ENCODE results near the gene ECI1. TPM values are rescaled to one million over a fixed set of nuclear protein-coding genes. Genes with fewer than 3 reads are reported as not detected.
A peak's percentile ranks its signal among the peaks of the same experiment; 100 is the strongest.

ECI1 gene, protein sequence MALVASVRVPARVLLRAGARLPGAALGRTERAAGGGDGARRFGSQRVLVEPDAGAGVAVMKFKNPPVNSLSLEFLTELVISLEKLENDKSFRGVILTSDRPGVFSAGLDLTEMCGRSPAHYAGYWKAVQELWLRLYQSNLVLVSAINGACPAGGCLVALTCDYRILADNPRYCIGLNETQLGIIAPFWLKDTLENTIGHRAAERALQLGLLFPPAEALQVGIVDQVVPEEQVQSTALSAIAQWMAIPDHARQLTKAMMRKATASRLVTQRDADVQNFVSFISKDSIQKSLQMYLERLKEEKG
- total RNA-seq (2014; rRNA removed; shearing (Covaris generic)), result 52.9 and 71.9 TPM in 2 replicates

DNA sequence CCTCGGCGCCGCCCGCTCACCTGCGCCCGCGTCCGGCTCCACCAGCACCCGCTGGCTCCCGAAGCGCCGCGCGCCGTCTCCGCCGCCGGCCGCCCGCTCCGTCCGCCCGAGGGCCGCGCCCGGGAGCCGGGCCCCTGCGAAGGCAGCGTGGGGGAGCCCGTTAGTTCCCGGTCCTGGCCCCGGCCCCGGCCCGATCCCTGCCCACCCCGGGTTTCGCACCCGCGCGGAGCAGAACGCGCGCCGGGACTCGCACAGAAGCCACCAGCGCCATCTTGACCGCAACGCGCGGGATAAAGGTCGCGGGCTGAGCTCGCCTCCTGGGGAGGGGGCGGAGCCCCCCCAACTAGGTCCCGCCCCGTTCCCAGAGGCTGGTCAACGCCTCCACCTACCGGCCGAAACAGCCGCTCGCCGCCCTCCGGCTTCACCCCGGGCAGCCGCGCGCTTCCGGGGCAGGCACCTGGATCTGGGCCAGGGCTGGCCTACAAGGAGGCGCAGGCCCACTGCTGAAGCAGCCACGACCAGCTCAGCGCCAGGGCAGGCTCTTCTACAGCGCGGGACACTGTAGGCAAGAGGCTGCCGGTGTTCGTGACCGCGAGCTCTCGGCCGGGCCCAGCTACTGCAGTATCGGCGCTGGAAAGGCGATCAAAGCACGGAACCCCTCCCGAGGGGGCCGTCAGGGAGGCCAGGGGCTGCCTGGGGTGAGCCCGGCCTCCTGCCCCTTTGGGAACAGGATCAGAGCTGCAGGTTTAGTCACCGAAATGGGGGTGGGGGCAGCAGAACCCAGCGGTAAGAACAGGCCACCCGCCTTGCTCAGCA is at the start of gene ECI1:
TSS of gene ECI1 (minus strand) at position 292 of the 816 bp plus-strand sequence. CDS start at position 271, 21 bp downstream.
- in situ Hi-C loops (cut with HindIII; ENCODE audit: low sequenced_read_pairs), result no loop called here
- peak; percentile 94 for DNase-seq (ENCODE audit: low spot score)

DNA sequence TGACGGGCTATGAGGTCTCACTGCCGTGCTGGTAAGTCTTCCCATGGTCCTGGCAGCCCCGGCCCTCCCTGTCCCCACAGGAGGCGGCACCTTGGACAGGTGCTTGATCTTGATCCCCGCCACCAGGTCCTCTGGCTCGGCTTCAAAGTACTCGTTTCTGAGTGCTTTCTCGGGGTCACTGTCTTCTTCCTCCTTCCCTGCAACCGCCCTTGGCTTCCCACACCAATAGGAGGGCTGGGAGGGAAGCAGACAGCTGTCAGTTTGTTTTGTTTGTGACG is 48.5 kb upstream of the ECI1 start:
- in situ Hi-C loops (cut with HindIII; ENCODE audit: low sequenced_read_pairs), result no loop called here

DNA sequence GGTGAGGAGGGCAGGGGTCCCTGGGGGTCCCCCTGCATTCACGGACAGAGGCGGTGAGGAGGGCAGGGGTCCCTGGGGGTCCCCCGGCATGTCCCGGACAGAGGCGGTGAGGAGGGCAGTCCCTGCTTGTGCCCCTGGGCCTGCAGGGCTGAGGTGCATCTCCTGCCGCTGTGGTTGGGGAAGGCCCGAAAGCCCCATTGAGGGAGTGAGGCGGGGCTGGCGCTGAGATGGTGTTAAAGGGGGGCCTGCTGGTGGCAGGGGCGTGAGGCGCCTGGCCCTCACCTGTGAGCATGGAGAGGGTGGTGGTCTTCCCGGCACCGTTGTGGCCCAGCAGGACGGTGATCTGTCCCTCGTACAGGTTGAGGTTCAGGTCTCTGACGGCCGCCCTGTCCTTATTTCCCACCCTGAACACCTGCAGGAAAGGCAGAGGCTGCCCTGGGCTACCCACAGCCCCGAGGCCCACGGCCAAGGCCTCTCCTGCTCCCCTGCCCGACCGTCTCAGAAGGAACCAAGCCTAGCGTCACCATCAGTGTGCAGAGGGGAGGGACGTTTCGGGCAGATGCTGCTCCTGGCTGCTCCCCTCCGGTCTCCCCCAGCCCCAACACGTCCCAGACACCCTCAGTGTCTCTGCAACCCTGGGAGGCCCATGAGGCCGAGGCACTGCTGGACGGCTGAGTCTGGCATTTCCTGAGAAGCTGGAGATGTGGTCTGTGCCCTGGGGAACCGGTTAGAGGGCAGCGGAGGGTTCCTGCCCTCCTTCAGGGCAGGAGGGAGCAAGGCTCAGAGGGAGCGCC is 47.9 kb upstream of the ECI1 start:
- no peak for DNase-seq (ENCODE audit: low spot score)
- in situ Hi-C loops (cut with HindIII; ENCODE audit: low sequenced_read_pairs), result no loop called here

More for the DNA sequence above, 48.5 kb upstream of the ECI1 start:
- DNase-seq (ENCODE audit: low spot score), result no peak

- in situ Hi-C loops (cut with HindIII; ENCODE audit: low sequenced_read_pairs), result no loop called here
- no peak for DNase-seq (ENCODE audit: low spot score)
Measured at GRCh38 chr16:2298621-2299020, 47.2 kb upstream of the ECI1 start.

- DNase-seq (ENCODE audit: low spot score), result no peak
- in situ Hi-C loops (cut with HindIII; ENCODE audit: low sequenced_read_pairs), result no loop called here
Measured at GRCh38 chr16:2297506-2297860, 46.1 kb upstream of the ECI1 start.

- peak; percentile 41 for DNase-seq (ENCODE audit: low spot score)
- in situ Hi-C loops (cut with HindIII; ENCODE audit: low sequenced_read_pairs), result no loop called here
Measured at GRCh38 chr16:2296661-2297505, 45.5 kb upstream of the ECI1 start.

DNA sequence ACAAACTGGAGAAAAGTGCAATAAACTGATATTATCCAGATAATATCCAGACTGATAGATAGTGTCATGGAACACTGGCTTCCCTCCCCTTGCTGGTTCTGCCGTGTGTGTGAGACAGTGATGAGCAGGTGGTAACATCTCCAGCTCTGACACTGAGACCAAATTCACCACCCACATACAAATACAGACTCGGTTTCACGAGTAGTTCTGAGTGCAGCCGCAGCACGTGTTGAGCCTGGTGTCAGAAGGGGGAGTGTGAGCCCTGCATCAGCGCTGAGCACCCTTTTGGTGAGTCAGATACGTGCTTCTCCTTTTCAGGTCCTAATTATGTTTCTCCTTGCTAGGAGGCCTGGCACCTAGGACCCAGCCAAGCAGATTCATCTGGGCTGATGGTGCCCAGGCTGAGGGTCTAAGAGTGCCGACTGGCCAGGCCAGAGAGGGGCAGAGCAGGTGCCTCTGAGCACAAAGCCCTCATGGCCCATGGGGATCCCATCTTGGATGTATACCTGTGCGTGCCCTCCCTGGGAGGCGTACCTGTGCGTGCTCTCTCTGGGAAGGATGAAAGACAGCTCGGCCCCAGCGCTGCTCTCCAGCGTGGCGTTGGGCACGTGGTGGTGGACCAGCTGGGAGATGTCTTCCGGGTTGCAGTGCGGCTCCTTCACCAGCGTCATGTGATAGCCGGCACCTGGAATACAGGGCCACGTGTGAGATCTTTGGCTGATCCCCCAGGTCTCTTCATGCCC is 43.8 kb upstream of the ECI1 start:
- DNase-seq (ENCODE audit: low spot score), result no peak
- in situ Hi-C loops (cut with HindIII; ENCODE audit: low sequenced_read_pairs), result no loop called here

GRCh38 chr16:2292221-2292620 is 40.8 kb upstream of the ECI1 start:
- no peak for DNase-seq (ENCODE audit: low spot score)
- in situ Hi-C loops (cut with HindIII; ENCODE audit: low sequenced_read_pairs), result no loop called here

DNA sequence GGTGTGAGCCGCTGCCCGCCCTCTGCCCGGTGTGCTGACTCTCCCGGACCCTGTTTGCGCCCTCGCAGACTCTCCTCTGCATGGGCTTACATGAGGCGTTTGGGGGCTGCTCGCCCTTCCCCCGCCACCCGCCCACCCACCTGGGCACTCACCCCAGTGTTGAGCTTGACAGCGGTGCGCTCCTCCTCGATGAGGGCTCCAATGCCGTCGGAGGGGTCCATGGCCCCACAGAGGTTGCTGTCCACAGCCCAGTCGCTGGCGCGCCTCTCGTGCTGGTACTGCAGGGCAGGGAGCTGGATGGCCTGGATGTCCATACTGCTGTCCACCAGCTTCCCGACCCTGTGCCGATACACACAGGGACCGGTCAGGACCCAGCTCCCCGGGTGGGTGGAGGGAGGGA is 37.9 kb upstream of the ECI1 start:
- DNase-seq (ENCODE audit: low spot score), result no peak
- in situ Hi-C loops (cut with HindIII; ENCODE audit: low sequenced_read_pairs), result no loop called here

DNA sequence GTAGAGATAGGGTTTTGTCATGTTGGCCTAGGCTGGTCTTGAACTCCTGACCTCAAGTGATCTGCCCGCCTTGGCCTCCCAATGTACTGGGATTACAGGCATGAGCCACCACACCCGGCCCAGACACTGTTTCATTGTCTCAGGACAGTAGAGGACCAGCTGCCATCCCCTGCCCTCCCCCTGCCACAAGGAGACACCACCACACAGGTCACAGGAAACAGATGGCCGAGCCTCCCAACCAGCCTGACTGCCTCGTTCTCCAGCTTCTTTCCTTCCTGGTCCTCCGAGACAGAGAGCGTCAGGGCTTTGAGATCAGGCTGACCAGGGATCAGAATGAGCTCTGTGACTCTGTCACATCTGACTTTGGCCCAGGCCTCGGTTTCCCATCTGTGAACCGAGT is 37.3 kb upstream of the ECI1 start:
- peak; percentile 15 for DNase-seq (ENCODE audit: low spot score)
- in situ Hi-C loops (cut with HindIII; ENCODE audit: low sequenced_read_pairs), result no loop called here

- no peak for DNase-seq (ENCODE audit: low spot score)
- in situ Hi-C loops (cut with HindIII; ENCODE audit: low sequenced_read_pairs), result no loop called here
Measured at GRCh38 chr16:2287916-2288547, 36.6 kb upstream of the ECI1 start.

DNA sequence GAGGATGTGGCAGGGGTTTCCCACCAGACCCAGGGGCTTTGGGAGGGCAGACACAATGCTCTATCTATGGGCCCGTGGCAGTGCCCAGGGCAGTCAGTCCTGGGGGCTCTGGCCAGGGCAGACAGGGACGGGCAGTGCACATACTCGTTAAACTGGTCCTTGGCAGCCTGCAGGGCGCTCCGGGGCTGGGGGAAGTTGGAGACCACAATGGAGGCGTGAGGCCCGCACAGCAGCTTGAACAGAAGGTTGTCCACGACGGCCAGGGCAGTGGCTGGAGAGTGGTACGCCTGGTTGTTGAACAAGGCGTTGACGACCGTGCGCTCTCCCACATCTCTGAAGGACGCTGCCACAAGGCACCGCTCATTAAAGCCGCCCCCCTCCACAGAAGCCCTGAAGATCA is 35.2 kb upstream of the ECI1 start:
- in situ Hi-C loops (cut with HindIII; ENCODE audit: low sequenced_read_pairs), result no loop called here
- DNase-seq (ENCODE audit: low spot score), result no peak

DNA sequence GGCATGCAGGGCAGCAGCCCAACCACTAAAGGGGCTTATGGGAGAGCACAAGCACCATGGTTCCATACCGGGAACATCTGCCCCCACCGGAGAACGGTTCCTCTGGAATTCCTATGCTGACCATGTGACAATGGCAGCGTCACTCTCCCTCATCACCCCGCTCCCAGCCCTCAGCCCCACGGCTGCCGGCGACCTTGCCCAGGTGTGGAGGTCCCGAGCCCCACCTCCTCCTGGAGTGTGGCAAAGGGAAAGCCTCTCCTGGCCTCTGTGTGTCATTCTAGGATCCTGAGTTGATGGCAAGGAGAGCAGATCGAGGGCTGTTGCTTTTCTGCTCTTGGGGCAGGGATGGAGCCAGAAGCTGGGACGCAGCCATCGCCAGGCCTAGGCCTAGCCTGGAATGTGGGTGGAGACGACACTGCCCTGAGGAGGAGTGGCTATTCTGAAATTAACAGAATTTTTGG is 34.4 kb upstream of the ECI1 start:
- no peak for DNase-seq (ENCODE audit: low spot score)
- in situ Hi-C loops (cut with HindIII; ENCODE audit: low sequenced_read_pairs), result no loop called here

- DNase-seq (ENCODE audit: low spot score), result no peak
- in situ Hi-C loops (cut with HindIII; ENCODE audit: low sequenced_read_pairs), result no loop called here
Measured at GRCh38 chr16:2284797-2285576, 33.6 kb upstream of the ECI1 start.

DNA sequence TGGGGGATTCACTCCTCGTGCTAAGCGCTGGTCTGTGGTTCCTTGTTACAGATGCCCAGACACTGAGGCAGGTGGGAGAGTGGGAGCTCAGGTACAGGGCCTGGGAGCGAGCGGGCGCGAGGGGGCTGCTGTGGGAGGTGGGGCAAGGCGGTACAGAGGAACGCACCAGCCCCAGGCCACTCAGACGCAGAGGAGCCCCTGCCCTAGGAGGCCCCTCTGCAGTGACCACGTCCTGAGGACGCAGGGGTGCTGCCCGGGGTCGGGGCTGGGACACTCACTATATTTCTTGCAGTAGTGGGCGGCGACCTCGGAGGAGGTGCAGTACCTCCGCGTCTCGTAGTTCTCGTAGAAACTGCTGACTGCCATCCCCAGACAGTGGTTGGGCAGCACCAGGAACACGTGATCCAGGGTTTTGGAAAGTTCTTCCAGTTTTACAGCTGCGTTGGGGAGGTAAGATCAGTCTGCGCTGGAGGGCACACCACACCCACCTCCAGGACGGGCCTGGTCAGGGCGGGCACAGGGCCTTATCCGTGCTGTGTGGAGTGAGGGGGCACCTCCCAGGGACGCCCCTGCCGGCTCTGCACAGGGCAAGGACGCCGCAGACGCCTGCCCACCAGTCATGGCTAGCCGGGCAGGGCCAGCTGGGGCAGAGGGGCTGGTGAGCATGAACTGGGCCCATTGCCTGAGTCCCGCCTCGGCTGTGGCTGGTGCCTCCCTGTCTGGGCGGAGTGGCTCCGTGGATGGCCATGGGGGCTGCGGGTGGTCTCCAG is 32.8 kb upstream of the ECI1 start:
- no peak for DNase-seq (ENCODE audit: low spot score)
- in situ Hi-C loops (cut with HindIII; ENCODE audit: low sequenced_read_pairs), result no loop called here

DNA sequence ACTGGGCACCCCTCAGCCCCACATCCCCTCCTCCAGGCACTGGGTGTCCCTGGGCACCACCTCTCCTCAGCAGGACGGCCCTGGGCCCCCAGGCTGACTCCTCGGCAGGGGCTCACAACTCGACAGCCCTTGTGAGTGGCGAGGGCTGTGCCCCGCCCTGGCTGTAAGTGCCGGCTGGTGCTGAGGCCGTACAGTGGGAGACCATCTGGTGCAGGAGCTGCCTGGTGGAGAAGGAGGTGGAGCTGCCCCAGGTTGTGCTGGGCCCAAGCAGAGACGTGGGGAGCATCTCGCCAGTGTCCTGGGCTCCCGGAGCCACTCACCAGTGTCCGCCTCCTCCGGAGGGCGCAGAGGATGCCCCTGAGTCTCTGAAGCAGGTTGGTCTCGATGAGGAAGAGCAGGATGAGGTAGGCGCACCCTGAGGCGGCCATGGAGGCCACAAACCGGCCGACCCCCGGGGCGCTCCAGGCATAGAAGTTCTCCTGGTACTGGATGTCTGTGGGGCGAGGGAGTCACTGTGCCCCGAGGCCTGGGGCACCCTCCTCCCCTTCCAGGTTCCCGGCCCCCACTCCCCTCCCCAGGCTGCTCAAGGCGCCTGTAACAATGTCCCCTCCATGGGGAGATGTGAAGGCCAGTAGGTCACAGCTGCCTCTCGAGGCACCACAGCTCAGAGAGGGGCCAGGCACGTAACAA is 31.6 kb upstream of the ECI1 start:
- DNase-seq (ENCODE audit: low spot score), result peak; percentile 53
- in situ Hi-C loops (cut with HindIII; ENCODE audit: low sequenced_read_pairs), result no loop called here

Measured in G401 (cell line).